Endothelial cell (in vitro differentiated cells): ENCODE measurements around the gene HEATR3. TPM values are rescaled to one million over a fixed set of nuclear protein-coding genes. Genes with fewer than 3 reads are reported as not detected.

Experiments
- DNase-seq: peaks from one replicate; pipeline ENCODE4 v3.0.0; 2021; ENCODE audit warnings: low spot score
- H3K27ac Mint-ChIP-seq: one replicate; pipeline ENCODE4 v1.8.0; 2021; ENCODE audit warnings: mixed read lengths, inconsistent platforms; ENCODE audit not compliant: unreplicated experiment
- H3K27me3 Mint-ChIP-seq: one replicate; pipeline ENCODE4 v1.8.0; 2021; ENCODE audit warnings: mild to moderate bottlenecking, moderate library complexity, mixed read lengths, inconsistent platforms; ENCODE audit not compliant: unreplicated experiment
- H3K36me3 Mint-ChIP-seq: one replicate; pipeline ENCODE4 v1.8.0; 2021; ENCODE audit warnings: mild to moderate bottlenecking, low read depth, mixed read lengths, inconsistent platforms; ENCODE audit not compliant: unreplicated experiment
- H3K4me1 Mint-ChIP-seq: one replicate; pipeline ENCODE4 v1.8.0; 2021; ENCODE audit warnings: mild to moderate bottlenecking, mixed read lengths, inconsistent platforms; ENCODE audit not compliant: unreplicated experiment
- H3K4me3 Mint-ChIP-seq: one replicate; pipeline ENCODE4 v1.8.0; 2021; ENCODE audit warnings: mild to moderate bottlenecking, mixed read lengths, inconsistent platforms; ENCODE audit not compliant: unreplicated experiment
- H3K9me3 Mint-ChIP-seq: one replicate; pipeline ENCODE4 v1.8.0; 2021; ENCODE audit warnings: mixed read lengths, inconsistent platforms; ENCODE audit not compliant: unreplicated experiment
- total RNA-seq: library from RNA; stranded (reverse); fragmentation: NEBNext Ultra II Directional; extraction: Animal tissue kit (Norgen Biotek cat#: 25700); gene quantifications from one replicate; pipeline ENCODE4 v1.2.1, GENCODE V29; 2021; ENCODE audit not compliant: unreplicated experiment
- TF ChIP-seq, protein P1 (sequence below): fragments of 200-600 bp; sonication (generic); IDR thresholded peaks from one replicate; pipeline ENCODE4 v1.5.0; 2021; ENCODE audit warnings: antibody characterized with exemption; ENCODE audit not compliant: unreplicated experiment

Gene HEATR3
- total RNA-seq, 1 donor from 2014 or later: 10.3 TPM

- H3K36me3 Mint-ChIP-seq: peaks cover 9% of the 10 kb centered on the region
- peaks cover 1% of the 10 kb centered on the region for H3K27me3 Mint-ChIP-seq
- DNase-seq: no peak
- no peaks in the 10 kb centered on the region for H3K9me3 Mint-ChIP-seq
- H3K27ac Mint-ChIP-seq: no peak overlapping the region
- H3K4me3 Mint-ChIP-seq: no peak overlapping the region
- TF ChIP-seq, protein P1, sequence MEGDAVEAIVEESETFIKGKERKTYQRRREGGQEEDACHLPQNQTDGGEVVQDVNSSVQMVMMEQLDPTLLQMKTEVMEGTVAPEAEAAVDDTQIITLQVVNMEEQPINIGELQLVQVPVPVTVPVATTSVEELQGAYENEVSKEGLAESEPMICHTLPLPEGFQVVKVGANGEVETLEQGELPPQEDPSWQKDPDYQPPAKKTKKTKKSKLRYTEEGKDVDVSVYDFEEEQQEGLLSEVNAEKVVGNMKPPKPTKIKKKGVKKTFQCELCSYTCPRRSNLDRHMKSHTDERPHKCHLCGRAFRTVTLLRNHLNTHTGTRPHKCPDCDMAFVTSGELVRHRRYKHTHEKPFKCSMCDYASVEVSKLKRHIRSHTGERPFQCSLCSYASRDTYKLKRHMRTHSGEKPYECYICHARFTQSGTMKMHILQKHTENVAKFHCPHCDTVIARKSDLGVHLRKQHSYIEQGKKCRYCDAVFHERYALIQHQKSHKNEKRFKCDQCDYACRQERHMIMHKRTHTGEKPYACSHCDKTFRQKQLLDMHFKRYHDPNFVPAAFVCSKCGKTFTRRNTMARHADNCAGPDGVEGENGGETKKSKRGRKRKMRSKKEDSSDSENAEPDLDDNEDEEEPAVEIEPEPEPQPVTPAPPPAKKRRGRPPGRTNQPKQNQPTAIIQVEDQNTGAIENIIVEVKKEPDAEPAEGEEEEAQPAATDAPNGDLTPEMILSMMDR: no peak
- no peaks in the 10 kb centered on the region for H3K4me1 Mint-ChIP-seq
These were observed 31.0 kb downstream of the HEATR3 start for GRCh38 chr16:50096791-50097190.

- H3K27ac Mint-ChIP-seq: no peak overlapping the region
These were observed 34.3 kb downstream of the HEATR3 start for GRCh38 chr16:50099957-50100648.

DNA sequence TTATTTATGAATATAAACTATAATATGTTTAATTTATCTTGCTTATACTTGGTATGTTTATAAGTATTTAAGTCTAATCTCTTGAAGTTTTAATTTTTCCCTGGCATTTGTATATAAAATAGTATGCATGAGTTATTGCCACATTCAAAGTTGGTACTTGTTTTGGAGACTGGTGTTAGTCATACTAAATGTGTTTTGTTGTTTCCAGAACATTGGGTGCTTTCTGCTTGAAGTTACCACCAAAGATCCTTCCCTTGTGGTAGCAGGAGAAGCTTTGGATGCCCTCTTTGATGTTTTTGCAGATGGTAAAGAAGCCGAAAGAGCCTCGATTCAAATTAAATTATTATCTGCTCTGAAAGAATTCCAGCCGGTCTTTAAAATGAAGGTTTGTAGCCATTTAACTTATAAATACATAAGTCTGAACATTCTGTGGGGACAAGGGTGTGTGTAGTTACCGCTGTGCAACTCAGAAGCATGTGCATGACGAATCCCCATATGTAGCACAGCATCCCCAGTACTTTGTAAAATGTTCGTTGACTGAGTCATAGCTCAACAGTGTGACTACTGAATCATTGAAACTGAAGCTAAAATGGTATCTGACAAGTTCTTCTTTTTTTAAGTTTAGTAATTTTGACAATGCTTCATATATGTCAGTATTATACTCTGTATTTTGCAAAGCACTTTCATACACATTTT, 36.4 kb downstream of the HEATR3 start:
- H3K9me3 Mint-ChIP-seq: no peaks in the 10 kb centered on the region
- H3K27me3 Mint-ChIP-seq: no peaks in the 10 kb centered on the region
- TF ChIP-seq, protein P1: no peak
- H3K27ac Mint-ChIP-seq: no peak overlapping the region
- H3K36me3 Mint-ChIP-seq: peaks cover 9% of the 10 kb centered on the region
- H3K4me3 Mint-ChIP-seq: no peak overlapping the region
- no peak for DNase-seq
- H3K4me1 Mint-ChIP-seq: no peaks in the 10 kb centered on the region

More at GRCh38 chr16:50099957-50100648, 34.3 kb downstream of the HEATR3 start:
- DNase-seq: no peak
- TF ChIP-seq, protein P1: no peak
- Mint-ChIP-seq H3K27me3 (no peaks in the 10 kb centered on the region), H3K4me1 (no peaks in the 10 kb centered on the region), H3K4me3 (no peak overlapping the region), H3K9me3 (no peaks in the 10 kb centered on the region), H3K36me3 (peaks cover 6% of the 10 kb centered on the region)

DNA sequence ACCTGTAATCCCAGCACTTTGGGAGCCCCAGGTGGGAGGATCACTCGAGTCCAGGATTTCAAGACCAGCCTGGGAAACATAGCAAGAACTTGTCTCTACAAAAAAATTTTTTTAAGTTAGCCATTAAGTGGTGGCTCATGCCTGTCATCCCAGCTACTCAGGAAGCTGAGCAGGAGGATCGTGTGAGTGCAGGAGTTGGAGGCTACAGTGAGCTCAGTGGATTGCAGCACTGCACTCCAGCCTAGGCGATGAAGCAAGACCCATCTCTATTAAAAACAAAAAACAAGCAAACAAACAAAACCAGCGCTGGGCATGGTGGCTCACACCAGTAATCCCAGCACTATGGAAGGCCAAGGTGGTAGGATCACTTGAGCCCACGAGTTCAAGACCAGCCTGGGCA, 38.0 kb downstream of the HEATR3 start:
- Mint-ChIP-seq H3K4me1 (no peaks in the 10 kb centered on the region), H3K4me3 (no peak overlapping the region), H3K27me3 (no peaks in the 10 kb centered on the region), H3K27ac (no peak overlapping the region), H3K9me3 (no peaks in the 10 kb centered on the region), H3K36me3 (peaks cover 9% of the 10 kb centered on the region)
- no peak for DNase-seq
- TF ChIP-seq, protein P1: no peak
